GM18520 (cell line): Measurements from ENCODE around the gene FANCC.
"Not testable (repeated sequence)": the region's sequence is repeated elsewhere in the genome, so short reads cannot be mapped to it uniquely, and the experiment has no call there.

Experiments
- ATAC-seq: cut with Tn5 transposase; IDR thresholded peaks from one replicate; pipeline ENCODE4 v1.9.1; 2021; ENCODE audit not compliant: unreplicated experiment

The FANCC gene

DNA sequence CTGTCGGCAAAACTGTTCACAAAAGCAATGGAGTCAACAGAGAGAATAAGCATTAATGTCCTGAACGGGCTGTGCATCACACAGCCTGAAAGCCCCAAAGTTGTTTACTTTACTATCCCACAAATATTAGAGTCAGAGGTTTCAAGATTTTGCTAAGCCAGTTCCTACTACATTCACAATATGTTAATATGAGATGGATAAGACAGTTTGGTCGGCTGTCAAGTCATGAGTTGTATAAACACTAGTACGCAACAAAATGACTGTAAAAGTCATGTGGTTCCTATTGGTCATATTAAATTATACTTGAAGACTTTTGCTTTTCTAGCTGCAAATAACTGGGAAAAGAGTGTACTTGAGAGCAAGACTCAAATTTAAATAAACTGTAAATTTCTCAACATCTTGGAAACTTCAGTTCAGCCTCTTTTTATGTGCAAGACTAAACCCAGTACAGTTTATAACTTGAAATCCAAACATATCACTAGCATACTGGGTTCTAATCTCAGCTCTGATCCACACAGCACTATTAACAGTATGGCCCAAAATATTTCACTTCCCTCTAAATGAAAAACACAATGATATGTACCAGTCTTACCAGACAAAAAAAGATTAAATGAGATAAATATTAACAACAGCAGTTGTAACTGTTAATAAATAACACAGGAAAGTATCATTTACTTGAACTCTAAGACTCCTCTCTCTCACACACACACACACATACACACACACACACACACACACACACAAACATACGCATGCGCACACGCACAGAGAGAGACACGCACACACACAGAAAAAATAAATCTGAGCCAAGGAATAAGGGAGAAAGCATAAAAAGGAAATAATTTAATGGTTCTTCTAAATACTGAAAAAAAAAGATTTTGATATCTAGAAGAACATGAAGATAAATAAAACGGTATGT, 33.1 kb downstream of the FANCC start:
- no peak for ATAC-seq

DNA sequence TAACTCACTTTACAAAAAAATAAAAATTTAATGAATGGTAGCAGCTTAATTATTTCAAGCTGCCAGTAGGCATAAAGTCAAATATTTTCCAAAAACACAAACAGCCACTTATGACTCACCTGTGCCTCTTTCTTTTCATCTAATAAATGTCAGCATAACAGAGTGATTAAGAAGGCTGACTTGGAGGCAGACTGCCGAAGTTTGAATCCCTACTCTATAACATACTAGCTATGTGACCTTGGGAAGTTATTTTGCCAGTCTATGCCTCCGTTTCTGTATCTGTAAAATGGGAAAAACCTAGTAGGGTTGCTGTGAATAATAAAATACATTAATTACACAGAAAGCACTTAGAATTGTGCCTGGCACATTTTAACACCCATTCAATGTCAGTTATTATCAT, 33.8 kb downstream of the FANCC start:
- no peak for ATAC-seq

DNA sequence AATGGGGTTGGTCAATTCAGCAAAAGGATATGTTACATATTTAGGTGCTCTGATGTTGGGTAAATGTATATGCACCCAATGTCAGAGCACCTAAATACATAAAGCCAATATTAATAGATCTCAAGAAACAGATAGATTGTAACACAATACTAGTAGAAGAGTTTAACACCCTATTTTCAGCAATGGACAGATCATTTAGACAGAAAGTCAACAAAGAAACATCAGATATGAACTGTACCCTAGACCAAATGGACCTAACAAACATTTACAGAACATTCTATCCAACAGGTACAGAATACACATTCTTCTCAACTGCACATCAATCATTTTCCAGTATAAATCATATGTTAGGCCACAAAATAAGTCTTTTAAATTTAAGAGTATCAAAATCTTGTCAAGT, 35.2 kb downstream of the FANCC start:
- no peak for ATAC-seq

DNA sequence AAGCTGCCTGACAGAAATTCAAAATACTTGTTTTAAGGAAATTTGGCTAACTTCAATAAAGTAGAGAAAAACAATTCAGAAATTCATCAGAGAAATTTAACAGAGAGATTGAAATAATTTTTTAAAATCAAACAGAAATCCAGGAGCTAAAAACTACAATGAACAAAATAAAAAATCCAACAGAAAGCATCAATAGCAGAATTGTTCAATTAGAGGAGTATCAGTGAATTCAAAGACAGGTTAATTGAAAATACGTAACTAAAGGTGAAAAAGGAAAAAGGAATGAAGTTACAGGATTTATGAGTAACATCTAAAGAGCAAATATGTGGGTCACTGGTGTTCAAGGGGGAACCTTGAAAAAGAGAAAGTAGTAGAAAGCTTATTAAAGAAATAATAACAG, 36.8 kb downstream of the FANCC start:
- no peak for ATAC-seq

DNA sequence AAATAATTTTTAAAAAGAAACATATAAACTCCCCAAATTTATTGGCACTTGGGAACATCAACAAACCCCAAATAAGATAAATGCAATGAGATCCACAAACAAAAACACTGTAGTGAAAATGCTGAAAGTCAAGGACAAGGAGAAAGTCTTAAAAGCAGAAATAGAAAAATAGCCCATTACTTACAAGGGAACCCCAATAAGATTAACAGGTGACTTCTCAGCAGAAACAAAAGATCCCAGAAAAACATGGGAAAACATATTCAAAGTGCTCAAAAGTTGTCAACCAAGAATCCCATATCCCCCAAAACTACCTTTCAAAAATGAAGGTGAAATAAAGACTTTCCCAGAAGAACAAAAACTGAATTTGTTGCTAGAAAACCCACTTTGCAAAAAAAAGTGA, 40.0 kb downstream of the FANCC start:
- ATAC-seq = no peak

DNA sequence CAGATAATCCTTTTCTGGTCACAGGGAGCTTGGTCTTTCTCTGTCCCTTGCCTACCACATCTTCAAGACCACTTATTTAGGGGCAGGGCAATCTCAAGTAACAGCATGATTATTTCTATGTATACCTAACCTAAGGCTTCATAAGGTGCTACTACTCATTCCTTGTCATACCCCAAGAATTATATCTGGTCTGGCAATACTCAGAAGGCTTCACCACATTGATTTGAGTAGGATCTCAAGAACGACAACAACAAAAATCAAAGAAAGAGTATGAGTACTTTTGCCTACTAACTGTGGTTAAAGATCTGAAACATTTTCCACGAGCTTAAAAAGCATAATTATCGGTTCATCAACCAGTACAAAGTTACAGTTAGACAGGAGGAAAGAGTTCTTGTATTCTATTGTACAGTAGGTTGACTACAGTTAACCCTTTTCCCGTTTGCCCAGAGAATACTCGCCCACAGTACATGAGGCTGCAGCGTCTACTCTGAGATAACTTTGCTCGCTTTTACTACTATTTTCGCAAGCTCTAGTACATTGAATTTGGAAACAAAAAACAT, 41.0 kb downstream of the FANCC start:
- no peak for ATAC-seq

DNA sequence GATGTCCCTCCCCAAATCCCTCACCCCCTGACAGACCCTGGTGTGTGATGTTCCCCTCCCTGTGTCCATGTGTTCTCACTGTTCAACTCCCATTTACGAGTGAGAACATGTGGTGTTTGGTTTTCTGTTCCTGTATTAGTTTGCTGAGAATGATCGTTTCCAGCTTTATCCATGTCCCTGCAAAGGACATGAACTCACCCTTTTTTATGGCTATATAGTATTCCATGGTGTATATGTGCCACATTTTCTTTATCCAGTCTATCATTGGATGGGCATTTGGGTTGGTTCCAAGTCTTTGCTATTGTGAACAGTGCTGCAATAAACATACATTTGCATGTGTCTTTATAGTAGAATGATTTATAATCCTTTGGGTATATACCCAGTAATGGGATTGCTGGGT, 43.3 kb downstream of the FANCC start:
- ATAC-seq = not testable (repeated sequence)

DNA sequence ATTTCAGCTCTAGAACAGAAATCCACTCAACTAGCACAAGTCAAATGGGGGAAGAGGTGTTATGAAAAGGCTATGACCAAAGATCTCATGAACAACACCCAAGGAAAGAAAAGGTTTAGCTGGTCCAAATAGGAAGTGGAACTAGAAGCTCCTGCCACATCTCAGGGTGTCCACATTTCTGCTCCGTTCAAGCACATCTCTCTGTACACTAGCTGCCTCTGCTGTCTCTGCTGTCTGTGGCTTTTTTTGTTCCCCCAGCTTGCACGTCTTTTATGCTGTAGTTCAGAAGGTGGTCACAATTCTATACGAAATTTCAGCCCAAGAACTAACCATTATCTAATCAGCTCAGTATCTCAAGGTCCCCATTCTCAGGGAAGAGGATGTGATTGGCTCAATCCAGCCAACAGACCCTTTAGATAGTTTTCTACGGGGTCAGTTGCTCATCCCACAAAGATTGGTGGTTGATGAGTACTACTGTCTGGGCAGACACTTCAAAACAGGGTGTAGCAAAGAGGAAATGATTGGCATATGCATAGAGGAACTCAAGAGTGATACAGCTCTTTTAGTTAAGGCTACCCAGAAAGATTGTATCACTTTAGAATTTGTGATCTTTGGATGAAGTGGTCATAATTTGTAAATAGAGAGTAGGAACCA, 44.0 kb downstream of the FANCC start:
- no peak for ATAC-seq

DNA sequence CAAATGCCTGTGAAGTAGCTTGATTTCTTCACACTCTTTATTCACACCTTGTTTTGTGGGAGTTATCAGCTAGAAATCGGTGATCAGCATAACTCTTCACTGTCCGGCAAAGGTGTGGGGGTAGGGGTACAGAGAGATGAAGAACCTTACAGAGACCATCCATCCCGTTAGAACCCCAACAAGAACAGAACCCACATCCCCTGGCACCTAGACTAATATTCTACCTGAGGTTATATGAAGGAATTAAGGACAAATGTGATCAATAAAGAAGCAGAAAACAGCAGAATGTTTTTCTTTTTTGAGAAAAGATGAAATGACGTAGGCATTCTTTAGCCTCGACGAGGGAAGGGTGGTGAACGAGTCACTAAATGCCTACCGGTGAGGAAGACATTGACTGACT, 44.7 kb downstream of the FANCC start:
- ATAC-seq = no peak

DNA sequence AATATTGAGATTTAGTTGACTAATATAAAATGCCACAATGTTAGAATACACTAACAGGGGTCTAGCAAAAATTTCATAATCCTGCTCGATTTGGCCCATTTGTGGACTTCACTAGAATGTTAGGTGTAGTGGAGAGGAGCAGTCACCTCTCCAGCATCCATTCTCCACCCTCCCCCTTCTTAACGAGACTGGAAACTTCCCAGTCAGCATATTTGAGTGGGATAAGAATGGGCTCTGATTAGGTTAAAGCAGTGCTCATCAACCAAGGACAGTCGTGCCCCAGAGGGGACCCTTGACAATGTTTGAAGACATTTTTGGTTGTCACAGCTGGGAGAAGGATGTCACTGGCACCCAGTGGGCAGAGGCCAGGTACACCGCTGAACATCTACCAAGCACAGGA, 46.7 kb downstream of the FANCC start:
- no peak for ATAC-seq

DNA sequence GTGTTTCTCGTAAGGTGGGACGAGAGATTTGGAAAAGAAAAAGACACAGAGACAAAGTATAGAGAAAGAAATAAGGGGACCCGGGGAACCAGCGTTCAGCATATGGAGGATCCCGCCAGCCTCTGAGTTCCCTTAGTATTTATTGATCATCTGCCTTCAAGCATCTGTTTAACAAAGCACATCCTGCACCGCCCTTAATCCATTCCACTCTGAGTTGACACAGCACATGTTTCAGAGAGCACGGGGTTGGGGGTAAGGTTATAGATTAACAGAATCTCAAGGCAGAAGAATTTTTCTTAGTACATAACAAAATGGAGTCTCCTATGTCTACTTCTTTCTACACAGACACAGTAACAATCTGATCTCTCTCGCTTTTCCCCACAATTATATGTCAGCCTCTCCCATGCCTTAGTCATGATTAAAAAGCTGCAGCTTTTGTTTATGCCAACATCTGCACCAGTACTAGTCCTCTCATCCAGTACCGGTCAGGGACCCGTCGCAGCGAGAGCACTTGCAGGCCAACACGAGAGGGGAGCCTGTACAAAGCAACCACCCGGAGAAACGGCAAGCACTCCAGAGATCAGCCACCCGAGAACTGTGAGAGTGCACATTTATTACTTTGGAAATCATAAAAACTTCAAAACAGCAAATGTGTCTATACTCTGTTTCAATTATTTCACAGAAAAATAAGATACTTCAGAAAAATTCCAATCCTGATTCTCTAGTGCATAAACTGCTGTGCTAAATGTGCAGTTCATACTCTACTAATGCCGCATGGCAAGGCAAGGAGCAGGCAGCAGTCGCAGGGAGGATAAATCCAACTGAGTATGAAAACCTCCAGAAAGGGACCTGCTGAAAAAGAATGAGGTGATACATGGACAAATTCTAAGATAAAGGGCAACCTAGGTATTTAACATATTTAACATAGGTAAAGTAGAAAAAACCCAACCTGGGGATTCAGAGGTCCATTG, 47.4 kb downstream of the FANCC start:
- not testable (repeated sequence) for ATAC-seq

DNA sequence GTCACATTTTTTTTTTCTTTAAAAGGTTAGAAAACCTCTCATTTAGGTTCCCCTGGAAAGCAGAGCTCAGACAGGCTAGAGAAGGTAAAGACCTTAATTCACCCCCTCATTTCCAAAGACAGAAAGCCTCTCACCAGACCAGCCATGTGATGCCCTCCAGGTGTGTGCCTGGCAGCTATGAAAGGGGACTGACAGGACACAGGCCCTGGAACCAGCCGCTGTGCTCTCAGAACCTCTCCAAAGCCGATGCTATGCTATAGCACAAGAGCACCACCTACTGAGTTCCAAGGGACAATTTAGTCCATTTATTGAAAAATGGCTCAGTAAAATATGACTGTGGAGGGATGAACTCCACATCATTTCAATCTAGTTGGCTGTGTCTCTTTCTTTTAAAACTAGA, 48.8 kb downstream of the FANCC start:
- no peak for ATAC-seq

DNA sequence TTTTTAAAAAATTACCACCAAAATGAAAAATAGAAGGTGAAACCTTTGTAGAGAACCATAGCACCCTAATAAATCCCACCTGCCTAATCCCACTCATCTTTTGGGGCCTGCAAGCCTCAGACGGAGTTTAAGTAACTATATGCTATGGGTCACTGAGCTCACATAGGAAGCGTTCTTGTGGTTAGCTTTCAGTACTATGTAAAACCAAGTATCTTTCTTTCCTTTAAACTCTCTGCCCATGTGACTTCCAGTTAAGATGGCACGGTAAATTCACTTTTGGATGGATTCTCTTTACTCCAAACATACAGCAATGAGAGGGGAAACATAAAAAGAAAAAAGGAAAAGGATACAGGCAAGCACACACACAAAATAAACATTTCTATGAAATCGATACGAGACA, 50.9 kb downstream of the FANCC start:
- ATAC-seq = no peak

DNA sequence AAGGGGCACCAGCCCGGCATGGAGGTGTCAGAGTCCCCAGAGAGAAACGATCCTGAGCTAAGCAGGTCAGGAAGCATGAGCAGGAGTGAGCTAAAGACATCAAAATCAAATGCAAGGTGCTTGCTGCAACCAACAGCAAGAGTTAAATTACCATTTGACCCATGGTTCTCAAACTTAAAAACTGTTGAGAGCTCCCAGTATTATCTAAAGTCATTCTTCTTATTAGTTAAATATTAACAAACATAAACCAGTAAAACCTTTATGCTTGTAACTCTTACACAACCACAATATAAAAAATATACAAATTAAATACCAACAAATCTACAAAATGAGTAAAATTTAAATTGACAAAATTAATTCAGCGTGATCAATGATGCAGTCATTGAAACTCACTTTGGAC, 51.5 kb downstream of the FANCC start:
- ATAC-seq = no peak

DNA sequence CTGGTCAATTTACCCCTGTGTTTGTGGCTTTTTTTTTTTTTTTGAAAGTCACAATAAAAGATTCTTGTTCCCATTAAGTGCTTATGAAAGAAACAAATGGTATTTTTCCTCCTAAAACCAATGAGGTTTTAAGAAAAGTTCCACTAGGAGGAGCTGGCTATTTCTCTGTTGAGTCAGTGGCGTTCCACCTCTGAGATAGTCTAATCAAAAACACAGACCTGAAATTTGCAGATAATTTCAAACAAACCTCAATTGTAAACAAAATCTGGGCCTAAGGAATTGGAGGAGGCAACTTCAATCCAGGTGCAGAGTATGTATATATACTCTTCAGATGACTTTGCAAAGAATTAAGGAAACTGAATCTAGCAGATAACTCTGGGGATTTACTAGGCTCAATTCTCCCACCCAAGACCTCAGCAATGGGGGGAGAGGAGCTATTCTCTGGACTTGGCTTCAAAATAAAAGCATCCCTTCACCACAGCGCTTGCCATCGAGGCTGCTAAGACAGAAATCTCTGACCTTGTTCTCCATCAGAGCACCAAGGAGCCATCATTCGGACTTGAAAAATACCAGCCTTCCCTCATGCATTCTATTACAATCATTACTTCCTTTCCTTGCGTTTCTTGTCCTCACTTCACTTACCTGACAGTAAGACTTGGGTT, 52.4 kb downstream of the FANCC start:
- ATAC-seq = no peak

DNA sequence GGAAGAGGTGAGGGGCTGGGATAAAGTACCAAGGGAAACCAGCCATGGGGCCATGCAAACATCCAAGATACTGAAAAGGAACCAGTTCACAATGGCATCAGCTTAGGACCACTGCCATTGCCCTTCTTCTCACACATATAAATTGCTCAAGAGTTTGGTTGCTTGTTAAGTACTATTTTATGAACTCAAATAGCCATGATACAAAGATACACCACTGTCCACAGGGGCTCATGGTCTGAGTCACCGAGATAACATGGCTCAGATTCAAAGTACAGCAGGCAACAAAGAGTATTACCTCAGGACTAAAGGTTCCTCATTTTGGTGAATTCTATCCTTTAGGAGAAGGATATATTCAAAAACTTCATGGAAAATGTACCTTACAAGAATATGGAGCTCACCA, 55.6 kb downstream of the FANCC start:
- ATAC-seq = no peak

DNA sequence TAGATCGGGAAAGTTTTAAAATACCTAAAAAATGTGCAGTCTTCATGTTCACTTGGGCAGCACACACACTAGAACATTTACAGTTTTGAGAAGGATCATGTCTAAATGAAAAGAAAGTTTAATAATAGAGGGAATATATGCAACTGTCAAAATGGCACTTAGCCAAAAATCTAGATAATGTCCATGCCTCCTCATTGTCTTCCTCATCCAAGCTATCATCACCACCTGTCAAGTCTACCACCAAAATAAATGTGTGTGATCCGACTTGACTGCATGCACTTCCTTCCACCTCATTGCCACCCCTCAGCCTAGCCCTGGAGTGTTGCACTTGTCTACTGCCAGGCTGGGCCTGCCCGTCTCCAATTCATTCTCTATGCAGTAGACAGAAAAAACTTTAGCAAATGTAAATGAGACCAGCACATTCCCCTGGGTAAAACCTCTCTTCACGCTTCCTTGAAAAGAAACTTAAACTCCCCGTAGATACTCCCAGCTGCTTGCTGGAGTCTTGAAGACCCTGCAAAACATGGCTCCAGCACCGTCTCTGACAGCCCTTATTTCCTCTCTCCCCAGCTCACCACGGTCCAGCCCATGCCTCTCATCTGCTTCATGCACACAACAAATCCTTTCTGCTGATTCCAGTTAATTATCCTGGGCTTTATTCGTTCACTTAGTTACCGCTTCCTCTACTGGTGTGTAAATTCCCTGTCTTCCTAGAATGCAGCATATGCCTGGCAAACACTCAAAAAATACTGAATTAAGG, 66.9 kb downstream of the FANCC start:
- ATAC-seq = no peak

DNA sequence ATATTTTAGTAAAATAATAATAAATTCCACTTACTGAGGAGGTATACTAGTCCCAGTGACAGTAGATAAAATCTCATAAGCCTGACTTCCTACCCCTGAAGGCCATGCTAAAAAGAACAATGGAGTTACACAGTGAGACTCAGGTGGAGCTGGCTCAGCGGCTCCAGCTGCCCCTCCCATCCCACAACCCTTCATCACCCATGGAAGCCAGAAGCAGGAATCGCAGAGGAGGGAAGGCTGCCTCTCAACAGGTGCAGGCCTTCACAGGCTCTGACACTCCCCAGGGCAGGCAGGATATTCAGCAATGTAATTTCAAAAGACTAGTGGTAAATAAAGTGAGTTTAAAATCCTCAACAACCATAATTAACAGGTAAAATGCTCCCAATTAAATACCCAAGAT, 67.5 kb downstream of the FANCC start:
- no peak for ATAC-seq

DNA sequence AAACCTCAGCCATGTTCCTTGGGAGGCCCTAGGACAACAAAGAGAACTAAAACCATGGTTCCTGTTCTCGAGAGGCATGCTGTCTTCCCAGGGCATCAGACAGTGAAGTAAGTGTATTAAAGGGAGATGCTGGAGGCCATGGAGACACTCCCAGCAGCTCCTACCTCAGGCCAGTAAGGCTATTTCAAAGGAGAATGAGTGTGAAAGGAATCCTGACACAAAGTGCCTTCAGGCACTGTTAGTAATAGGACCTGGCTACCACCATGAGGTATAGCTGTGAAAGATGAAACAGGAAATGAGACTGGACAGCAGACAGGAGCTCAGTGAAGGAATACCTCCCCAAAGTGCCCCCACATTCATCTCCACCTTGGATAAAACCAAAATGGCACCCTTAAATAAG, 71.0 kb downstream of the FANCC start:
- no peak for ATAC-seq

DNA sequence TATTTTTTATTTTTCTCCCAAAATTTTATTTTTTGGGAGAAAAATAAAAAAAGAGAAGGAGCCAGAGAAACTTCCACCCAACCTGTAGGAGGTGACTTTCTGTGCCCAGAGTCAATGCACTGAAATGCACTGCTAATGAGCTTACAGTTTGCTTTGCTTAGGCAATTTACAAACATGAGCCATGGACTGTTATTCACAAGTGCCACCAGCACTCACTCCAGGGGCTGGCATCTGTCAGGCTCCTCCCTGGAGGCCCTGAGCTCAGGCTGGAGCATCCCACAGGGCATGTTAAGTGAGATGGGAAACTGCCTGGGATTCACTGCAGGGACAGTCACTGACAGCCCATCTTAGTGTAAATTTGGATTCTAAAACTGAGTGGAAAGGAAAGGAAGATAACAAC, 74.9 kb downstream of the FANCC start:
- no peak for ATAC-seq
